HT-29 (cell line): Measurements from ENCODE around the gene KDSR. TPM values are rescaled to one million over a fixed set of nuclear protein-coding genes. Genes with fewer than 3 reads are reported as not detected.

Source experiments
- DNase-seq: peaks from one replicate; pipeline ENCODE4 v3.0.0-alpha.2; 2015; ENCODE audit warnings: low spot score
- total RNA-seq: library from RNA; depleted of rRNA; stranded (reverse); fragments of >200 nt; shearing (Covaris generic); gene quantifications from 2 replicates; pipeline ENCODE4 v1.2.3, GENCODE V29; 2014

Gene KDSR
- total RNA-seq, 1 experiment from 2014 or later = 31.3 TPM

DNA sequence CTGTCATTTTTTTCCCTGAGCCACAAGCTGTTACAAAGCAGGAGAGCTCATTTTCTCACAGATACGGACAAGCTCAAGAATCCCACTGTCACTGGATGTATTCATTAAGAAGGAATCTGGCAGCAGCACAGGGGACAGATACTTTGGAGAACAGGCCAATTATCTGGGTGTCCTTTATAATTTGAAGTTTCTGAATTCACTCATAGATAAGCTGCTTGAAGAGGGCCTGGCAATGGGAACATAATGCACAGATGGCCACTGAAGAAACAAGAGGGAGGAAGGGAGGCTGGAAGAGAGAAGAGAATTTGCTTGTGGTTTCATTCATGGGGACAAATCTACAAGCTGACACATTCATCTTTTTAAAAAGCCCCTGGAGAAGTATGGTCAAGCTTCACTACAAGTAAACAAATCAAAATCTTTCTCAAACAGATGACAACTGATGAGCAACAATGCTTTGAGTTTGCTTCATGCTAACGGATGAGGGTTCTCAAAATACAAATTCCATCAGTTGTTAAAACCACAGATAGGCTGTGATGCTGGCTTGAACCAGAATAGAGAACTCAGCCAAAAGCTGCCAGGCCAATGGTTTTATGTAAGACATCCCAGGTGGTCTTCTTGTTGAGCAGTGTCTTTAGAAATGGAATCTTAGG, 59.3 kb downstream of the KDSR start:
- DNase-seq = no peak

DNA sequence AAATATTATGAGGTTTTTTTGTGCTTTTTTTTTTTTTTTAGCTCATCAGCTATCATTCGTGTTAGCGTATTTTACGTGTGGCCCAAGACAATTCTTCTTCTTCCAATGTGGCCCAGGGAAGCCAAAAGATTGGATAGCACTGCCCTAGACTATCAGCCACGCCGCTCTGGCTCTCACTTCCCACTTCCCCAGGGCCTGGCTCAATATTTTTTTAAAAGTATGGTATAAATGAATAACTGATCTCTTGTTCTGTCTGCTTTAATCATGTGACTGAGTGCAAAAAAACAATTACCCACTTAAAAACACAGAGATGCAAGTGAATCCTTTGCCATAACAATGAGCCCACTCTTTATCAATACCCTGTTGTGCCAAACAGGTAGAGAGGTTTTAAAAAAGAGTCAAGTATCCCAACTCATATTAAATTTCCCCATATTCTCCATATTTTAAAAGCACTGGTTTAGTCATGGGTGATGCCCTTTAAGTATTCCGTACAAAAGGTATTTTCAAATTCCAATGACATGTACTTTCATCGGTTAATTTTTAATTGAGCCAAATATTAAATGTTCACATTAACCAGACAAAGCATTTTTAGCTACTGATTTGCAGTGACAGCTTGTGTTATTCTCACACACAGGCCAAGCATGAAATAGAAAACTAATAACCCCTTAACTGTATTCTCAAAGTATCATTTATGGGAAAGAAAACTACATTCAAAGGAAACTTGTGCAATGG, 60.0 kb downstream of the KDSR start:
- DNase-seq = no peak

DNA sequence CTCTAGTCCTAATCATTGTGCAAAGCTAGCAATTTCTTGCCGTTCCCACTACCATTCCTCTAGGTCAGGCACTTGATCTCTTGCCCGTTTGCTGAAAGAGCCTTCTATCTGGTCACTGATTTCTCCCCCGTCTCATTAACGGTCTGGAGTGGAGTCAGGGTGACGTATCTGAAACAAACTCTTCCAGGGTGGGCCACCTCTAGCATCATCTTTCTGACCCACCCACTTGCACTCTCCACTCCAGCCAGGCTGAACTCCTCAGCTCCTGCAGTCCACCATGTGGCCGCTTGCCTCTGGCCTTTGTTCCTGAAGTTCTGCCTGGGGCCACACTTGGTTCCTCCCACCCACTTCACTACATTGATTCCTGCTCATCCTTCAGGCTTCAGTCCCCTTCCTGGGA, 60.8 kb downstream of the KDSR start:
- DNase-seq = no peak

DNA sequence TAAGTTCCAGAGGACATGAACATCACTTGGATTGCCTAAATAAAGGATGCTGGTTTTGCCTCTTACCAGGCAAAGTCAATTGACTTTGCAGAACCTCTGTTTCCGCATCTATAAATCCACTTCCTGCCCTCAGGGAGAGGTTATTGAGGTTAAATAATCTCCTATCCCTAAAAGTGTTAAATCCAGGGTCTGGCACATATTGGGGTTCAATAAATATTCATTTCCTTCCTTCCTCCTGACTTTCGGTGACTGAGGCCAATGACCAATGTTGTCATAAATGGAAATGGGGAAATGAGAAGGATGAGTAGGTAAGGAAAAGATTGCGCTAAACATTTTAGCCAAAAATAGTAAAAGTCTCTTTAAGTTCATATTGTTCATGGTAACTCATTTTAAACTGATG, 63.5 kb downstream of the KDSR start:
- DNase-seq = no peak

DNA sequence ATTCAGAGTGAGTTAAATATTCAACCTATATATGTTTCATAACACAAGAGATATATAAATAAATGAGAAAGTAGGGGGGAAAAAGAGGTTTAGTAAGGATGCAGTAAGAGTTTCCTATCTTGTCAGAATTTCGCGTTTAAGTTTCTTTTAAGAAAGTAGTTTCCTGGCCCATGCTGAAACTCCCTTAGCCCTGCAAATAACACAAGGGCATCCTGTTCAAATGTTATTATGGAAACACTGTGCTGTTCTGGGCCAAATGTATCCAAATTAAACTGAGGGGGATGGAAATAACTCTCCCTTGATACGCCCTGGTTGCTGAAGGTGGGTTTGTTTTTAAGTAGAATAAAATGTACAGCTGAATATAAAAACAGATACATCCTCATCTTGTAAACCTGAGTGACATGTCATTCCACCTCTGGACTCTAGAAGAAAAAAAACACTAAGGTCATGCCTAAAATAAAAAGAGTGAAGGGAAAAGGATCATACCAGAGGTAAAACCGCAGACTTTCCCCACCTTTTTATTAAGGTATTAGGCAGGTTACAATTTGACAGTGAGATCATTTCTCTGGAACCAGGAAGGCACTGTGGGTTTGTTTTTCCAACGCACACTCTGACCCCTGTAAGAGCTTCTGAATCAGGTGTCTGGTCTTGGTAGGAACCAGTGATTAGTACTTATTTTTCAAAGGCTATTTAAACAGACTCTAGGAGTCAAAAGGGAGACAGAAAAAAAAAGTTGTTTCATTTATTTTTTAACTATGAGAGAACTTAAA, 64.2 kb downstream of the KDSR start:
- no peak for DNase-seq

DNA sequence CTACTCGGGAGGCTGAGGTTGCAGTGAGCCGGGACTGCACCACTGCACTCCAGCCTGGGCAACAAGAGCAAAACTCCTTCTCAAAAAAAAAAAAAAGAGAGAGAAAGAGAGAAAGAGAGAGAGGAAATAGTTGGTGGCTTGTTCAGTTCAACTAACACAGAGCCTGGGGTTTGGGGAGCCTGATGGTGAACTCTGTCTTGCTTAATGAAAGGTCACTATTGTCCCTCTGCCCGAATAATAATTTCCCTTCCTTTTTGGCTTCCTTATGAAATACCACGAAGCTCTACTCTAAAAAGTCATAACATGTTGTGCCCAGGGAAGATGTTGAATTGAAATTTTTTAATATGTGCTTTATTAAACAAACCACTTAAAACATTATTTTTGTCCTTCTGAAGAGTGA, 64.8 kb downstream of the KDSR start:
- DNase-seq = no peak

DNA sequence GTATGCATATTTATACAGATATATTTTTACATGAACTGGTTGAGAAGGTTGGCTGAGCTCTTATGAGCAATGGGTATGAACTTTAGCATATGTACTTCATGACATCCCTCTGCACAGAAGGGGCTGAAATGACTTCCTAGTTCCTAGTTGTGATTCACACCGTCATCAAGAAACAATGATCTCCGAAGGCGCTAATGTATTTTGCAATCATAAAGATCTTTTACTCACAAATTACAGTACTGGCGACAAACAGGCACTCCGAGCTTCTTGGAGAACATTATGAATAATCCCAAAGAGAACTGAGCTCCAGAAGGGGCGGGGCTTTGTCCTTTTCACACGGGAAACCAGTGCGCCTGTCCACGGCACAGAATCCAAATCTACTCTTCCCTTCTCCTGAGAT, 65.6 kb downstream of the KDSR start:
- DNase-seq = no peak

DNA sequence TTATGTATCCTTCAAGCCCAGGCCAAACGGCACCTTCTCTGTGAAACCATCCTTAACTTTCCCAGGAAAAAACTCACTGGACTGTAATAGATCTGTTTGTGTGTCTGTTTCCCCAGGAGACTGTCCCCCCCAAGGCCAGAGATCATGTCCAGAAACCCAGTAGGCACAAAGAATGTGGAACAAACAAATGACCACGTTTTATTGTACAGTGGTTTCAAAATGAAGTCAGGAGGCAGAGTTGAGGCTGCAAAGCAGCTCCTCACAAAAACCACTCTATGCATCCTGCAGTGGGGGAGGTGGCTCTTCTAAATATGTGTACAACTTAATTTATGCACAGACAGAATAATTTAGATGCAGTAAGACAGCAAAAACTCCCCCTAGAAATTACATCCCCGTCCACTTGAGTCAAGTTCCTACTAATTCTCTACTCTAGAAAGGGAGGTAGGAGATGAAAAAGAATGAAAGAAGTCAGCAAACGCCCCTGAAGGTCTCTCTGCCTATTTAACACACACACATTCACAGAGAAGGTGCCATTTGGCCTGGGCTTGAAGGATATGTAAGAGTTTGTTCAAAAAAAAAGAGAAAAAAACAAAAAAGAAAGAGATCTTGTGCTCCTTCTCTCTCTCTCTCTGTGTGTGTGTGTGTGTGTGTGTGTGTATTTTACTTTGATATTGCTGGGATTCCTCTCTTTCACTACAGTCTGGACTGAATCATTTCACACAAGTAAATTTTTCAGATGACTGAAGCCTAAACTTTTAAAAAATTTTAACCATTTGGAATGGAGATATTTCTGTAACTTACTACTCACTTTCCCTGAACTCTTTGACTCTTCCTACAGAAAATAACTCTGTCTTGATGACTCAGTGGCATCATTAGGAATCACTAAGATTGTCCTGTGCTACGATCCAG, 66.9 kb downstream of the KDSR start:
- no peak for DNase-seq

DNA sequence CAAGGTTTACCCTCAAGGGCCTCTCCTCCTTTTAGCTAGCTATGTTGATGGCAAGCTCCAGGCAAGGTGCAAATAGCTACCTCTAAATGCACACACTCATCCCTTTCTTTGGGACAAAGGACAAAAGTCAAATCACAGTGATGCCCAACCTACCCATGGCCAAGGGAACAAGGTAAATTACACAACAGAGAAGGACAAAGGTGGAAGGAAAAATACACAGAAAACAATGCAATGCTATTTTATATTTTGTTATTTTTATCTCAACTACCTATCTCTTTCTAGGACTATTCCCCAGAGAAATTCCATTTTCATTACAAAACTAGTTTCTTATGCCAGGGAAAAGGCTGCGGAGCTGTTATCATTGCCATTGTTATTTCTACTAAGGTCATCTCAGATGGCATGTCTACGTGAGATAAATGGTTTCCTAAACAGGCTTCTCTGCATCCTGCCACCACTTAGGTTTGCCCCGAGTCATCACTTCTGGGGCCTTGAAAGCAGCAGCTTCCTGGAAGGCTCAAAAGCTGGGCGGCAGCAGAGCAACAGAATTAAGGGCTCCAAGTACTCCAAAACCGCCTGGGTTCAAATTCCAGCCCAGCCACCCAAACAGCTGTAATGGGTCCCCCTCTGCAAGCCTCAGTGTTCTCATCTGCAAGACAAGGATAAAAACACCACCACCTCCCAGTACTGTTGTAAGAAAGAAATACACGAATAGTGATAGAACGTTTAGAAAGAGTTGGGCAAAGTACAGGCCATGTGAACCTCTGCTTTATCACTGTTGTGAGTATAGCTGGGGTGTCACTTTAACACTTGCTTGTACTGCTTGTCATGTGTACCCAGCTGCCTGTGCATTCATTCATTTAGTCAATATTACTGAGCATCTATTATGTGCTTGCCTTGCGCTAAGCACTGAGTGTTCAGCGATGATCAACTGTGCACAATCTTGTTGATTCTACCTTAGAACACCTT, 68.3 kb downstream of the KDSR start:
- no peak for DNase-seq

DNA sequence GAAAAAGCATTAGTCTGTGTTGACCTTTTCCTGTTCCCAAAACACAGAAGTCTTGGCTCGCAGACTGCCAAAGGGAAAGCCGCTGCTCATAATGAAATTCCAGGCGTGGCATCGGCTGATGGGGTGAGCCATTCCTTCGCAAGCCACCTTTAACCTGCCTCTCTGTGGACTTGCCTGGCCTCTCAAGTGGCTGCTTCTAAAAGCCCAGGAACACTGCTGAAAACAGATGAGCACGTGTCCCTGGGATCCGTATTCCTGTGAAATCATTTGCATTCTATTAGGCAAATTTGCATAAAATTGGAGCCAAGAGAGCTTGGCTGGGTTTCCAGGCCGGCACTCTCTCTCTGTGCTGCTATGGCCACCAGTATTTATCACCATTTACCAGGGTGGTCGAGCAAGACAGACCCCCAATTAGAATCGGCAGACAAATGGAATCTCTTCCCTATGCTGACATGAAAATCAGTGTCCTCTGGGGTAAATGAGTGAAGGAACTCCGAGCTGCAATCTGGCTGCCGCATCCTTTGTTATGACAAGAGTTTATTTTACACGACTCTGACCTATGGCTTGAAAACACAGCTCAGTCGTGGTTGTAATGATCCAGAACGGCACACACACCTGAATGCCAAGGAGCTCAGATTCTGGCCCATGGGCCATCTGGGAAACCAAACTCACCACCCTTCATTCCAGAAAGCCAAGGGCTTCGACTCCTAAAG, 69.2 kb downstream of the KDSR start:
- no peak for DNase-seq

DNA sequence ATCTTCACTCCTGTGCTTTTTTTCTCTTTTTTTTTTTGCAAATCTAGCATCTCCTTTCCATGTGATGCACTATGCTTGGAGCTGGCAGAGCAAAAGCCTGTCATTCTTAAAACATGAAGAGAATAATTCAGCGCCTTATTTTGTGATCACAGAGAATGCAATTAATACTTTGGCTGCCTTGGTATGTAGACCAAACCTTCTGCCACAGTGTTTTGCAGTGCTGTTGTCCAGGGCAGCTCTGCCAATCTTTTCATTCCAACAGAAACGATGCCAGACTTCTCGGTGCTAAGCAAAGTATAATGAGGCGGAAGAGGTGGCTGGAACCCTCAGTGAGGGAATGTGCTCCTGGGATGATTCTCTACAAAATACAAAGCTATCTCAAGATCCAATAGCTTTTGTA, 73.1 kb downstream of the KDSR start:
- DNase-seq = no peak

DNA sequence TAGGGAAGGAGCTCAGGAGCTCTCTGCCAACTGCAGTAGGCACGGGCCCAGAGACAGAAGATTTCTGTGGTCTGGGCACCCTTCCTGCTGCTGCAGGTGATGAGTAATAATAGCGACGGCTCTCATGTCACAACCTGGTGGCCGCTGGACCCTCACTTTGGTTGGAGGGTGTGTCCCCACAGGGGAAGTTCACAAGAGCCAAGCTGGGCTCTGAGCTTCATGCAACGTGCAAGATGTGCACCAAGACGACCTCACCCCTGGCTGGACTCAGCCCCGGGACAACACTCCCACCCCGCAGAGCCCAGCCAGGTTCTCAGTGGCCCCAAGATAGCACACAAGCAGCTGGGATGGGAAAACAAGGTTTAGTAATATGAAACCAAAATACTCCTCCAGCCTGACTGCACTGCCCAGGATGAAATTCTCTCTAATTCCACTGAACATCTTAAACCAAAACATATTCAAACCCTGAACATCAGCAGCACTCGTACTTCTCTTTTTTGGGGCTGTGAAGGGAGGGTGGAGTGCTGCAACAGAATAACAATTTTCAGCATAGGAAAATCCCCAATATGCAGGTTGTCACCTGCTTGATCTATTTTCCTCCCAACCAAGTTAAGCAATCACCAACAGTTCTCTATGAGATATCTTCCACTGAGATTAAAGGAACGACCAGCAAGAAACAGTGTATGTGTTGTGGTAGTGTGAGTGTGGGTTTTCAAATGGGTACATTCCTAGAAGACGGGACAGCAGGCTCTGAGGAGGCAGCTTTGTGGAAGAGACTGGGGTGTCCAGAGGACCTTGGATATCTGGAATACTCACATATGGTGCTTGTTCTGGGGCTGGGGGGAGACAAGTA, 73.9 kb downstream of the KDSR start:
- no peak for DNase-seq

DNA sequence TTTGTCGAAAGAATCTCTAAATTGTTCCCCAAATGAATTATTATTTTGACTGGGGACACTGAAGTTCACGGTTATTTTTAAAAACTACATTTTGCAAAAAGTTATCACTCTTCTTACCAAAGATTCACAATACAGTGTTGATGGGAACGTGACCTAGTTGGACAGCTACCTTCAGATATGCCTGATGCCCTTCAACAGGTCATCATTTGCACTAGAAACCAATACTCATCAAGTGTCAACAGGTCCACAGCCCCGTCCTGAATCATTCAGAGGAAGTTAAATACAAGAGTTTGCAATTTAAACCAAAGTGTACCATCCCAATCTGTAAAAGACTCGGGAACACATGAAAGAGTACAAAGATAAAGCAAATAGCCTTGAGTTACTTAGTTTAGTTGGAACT, 75.7 kb downstream of the KDSR start:
- no peak for DNase-seq

DNA sequence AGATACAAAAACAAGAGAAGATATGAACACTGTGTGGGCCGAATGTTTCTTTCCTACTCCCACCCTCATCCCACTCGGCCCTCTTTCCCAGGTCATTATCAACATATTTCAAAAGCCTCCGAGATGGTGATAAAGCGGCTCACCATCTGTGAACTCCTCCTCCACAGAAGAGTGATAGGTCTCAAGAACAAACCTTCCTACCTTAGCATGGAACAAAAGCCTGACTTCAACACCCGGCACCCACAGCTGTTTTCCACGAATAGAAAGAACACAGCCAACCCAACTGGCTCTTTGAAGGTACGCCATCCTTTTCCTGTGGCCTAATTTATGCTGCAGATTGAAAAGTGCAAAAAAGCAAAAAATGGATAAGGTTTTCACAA, 76.2 kb downstream of the KDSR start:
- DNase-seq = no peak

DNA sequence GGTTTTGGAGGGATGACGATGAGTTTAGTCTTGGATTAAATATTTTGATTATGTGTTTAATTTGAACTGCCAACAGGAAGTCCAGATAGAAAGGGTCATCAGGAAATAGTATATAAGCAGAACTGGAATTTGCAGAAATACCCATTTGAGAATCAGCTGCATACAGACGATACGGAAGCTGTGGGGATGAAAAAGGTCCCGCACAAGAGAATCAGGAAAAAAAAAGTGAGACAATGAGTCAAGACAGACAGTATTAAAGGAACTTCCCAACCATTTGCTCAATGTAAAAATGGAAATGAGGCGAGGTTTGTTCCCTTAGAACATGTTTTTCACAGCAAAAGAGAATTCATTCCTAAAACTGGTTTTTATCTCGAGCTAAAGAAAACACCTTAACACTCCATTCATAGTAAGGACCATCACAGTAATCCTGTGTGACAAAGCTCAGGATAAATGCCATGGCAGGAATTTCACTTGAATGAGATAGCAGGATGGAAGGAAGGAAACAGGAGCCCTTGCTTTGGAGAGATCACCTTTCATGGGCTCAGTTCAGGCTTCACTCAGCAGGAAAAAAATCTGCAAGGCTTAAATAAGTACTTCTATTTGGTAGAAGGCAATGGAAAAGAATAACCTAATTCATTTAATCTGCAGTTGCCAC, 76.7 kb downstream of the KDSR start:
- no peak for DNase-seq

DNA sequence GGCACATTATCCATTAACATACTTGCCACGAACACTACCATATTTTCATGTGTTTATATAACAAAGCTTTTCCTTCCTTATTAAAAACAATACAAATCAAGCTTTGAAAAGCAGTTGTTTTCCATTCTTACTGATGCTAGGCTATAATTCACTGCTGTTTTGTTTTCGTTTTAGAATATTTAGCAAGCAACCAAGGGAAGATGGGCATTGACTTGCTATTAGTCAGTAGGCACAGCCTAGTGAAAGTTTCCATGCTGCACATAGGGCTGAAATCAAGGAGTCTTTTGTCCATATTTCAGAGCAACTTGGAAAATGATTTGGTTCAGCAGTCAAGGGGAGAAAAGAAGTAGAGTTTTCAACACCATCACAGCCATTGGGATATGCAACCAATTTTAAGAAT, 78.7 kb downstream of the KDSR start:
- DNase-seq = no peak

DNA sequence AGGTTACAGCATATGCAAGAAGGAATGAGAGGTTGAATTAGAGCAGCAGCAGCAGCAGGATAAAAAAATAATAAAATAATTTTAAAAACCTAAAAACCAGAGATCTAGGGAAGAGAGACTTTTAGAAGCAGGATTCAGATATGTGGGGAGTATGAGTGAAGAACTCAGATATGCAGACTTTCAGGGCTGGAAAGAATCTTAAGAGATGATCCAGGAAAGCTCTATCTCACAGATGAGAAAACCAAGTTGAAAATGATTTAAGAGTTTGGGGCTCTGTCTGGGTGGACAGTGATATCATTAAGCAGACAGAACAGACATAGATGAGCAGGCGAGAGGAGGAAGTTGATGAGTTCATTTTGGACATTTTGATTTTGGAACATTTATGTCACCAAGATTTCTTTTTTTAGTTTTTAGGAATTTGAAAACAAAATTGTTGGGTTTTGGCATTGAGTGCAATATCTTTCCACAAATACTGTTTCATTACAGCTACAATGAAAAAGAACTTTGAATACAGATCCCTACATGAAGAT, 79.2 kb downstream of the KDSR start:
- DNase-seq = no peak

DNA sequence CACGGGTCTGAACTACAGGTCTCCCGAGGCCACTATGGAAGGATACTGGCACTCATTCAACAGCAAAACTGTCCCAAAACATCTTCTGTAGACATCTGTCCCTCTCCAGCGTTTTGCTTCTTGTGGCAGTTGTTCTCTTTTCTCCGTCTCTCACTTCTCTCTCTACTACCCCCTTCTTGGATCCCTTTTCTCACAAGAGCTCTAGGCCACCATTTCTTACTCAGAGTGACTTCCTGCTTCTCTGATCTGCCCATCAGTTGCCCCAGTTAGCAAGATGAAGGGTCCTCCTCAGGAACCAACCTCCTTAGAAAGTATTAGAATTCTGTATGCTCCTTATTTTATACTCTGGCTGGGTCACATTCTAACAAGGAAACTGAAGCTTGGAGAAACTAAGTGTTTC, 80.1 kb downstream of the KDSR start:
- no peak for DNase-seq
